Erythroblast (primary cell): ENCODE results near the gene SCAF4.

Experiments used
- GATA1 ChIP-seq: IDR thresholded peaks from 2 replicates; pipeline ENCODE4 v1.6.1; 2011; ENCODE audit warnings: low read depth, mild to moderate bottlenecking, control low read depth, low read length, moderate library complexity
- POLR2A ChIP-seq: IDR thresholded peaks from 2 replicates; pipeline ENCODE4 v1.6.1; 2011; ENCODE audit warnings: mild to moderate bottlenecking, low read length

GRCh38 chr21:31711326-31711725, 20.6 kb downstream of the SCAF4 start:
- TF ChIP-seq POLR2A: no peak
- TF ChIP-seq GATA1: no peak
